ENCODE data around the gene NRN1L. TPM values are rescaled to one million over a fixed set of nuclear protein-coding genes. Genes with fewer than 3 reads are reported as not detected.
A peak's percentile ranks its signal among the peaks of the same experiment; 100 is the strongest.

NRN1L gene
- total RNA-seq, 1 experiment from 2014 or later: not detected

DNA sequence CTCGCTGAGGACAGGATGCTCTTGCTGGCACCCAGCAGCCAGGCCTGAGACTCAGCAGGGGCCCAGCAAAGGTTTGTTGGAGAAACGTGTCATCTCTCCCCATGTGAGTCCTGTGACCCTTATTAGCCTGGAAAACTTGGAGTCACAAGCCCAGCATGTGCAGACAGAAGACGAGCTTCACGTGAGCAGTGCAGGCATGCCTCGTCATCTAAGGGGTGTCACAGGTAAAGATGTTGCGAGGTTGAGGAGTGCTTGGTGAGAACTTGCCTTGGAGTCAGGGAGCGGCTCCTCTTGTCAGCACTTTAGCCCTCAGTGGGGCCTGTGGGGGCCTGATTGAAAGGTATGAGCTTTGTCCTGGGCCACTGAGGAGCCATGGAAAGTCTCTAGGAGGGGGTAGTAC is 49.1 kb downstream of the NRN1L start:
- Histone ChIP-seq H3F3A (ENCODE audit: insufficient read depth, low read depth) (peaks cover 9% of the 10 kb centered on the region; the same call in 1 of the 2 replicates), H3K27me3 (ENCODE audit: insufficient read depth, low read depth) (no peaks in the 10 kb centered on the region), H3K4me3 (no peak overlapping the region), H3K4me2 (no peak overlapping the region), H3K9me2 (ENCODE audit: insufficient read depth) (no peaks in the 10 kb centered on the region), H3K9me3 (ENCODE audit: insufficient read depth, low read depth) (no peaks in the 10 kb centered on the region), H2AFZ (no peak overlapping the region), H4K20me1 (ENCODE audit: insufficient read depth) (peaks cover 1% of the 10 kb centered on the region; the same call in 1 of the 2 replicates), H3K27ac (no peak overlapping the region), H3K4me1 (replicated peaks; ENCODE audit: insufficient read depth) (peaks cover 6% of the 10 kb centered on the region; the same call in 1 of the 2 replicates), H3K36me3 (ENCODE audit: low read depth) (no peaks in the 10 kb centered on the region), H3K79me2 (ENCODE audit: low read depth) (peaks cover 18% of the 10 kb centered on the region)
- ChIA-PET CTCF (no interaction called here), POLR2A (ENCODE audit: unreplicated experiment) (no interaction called here)
- intact Hi-C loops (cut with micrococcal nuclease; ENCODE audit: unreplicated experiment): no loop called here
- no TSS peak for BruUV-seq (replicated peaks)
- TF ChIP-seq EZH2 (IDR thresholded peaks at IDR 0.05; ENCODE audit: low read depth): no peak
- TF ChIP-seq, protein P1, sequence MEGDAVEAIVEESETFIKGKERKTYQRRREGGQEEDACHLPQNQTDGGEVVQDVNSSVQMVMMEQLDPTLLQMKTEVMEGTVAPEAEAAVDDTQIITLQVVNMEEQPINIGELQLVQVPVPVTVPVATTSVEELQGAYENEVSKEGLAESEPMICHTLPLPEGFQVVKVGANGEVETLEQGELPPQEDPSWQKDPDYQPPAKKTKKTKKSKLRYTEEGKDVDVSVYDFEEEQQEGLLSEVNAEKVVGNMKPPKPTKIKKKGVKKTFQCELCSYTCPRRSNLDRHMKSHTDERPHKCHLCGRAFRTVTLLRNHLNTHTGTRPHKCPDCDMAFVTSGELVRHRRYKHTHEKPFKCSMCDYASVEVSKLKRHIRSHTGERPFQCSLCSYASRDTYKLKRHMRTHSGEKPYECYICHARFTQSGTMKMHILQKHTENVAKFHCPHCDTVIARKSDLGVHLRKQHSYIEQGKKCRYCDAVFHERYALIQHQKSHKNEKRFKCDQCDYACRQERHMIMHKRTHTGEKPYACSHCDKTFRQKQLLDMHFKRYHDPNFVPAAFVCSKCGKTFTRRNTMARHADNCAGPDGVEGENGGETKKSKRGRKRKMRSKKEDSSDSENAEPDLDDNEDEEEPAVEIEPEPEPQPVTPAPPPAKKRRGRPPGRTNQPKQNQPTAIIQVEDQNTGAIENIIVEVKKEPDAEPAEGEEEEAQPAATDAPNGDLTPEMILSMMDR (conservative IDR thresholded peaks at IDR 0.05): no peak
- DNase-seq: no peak

DNA sequence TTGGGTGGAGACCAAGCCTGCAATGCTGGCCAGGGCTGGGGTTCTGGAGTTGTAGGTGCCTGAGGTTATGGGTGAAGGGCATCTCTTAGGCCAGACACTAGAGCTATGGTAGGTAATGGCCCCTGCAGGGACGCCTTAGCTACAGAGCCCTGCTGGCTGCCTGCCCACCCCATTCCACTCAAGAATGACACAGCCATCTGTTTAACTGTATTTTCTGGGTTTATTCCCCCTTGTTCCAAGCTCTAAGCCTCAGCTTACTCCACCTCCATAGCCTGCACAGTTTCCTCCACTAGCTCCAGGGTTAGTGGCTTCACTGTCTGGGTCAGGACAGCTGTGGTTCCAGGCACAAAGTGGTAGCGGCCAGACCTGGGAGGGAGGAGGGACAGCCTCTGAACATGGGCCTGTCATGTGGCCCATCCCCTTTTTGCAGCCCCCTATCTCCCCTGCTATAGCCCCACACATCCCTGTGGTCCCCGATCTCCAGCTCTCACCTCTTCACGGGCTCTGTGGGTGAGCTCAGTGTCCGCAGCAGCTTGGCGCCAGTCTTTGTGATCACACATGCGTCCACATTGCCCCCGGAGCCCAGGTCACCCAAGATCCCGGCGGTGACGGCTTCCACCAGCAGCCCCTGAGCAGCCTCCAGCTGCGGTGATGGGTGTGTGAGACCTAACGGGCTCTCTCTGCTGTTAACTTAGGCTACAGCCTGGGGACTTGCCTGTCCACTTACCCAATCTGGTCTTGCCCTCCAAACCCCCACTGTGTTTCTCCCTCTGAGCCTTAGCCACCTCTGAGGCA is 49.8 kb downstream of the NRN1L start:
- Histone ChIP-seq H3K4me1 (replicated peaks; ENCODE audit: insufficient read depth) (peaks cover 6% of the 10 kb centered on the region; the same call in 1 of the 2 replicates), H3K27me3 (ENCODE audit: insufficient read depth, low read depth) (no peaks in the 10 kb centered on the region), H3K4me2 (peak overlapping the region; percentile 91), H3K79me2 (ENCODE audit: low read depth) (peaks cover 18% of the 10 kb centered on the region), H2AFZ (no peak overlapping the region), H3K9me3 (ENCODE audit: insufficient read depth, low read depth) (no peaks in the 10 kb centered on the region), H4K20me1 (ENCODE audit: insufficient read depth) (no peaks in the 10 kb centered on the region), H3K27ac (no peak overlapping the region), H3K4me3 (peak overlapping the region; percentile 88; the same call in 1 of the 2 replicates), H3K9me2 (ENCODE audit: insufficient read depth) (no peaks in the 10 kb centered on the region), H3K36me3 (ENCODE audit: low read depth) (no peaks in the 10 kb centered on the region), H3F3A (ENCODE audit: insufficient read depth, low read depth) (peaks cover 12% of the 10 kb centered on the region; the same call in 1 of the 2 replicates)
- POLR2A ChIA-PET (ENCODE audit: unreplicated experiment): no interaction called here
- TF ChIP-seq EZH2 (IDR thresholded peaks at IDR 0.05; ENCODE audit: low read depth): no peak
- TF ChIP-seq, protein P1 (conservative IDR thresholded peaks at IDR 0.05): no peak
- BruUV-seq (replicated peaks): no TSS peak
- CTCF ChIA-PET: interaction anchor here (0.5 to 0.6 kb wide), 3 partner anchors 45 to 421 kb away, joined by 3 to 7 read pairs (median 5); no protein-coding TSS in a partner anchor
- intact Hi-C loops (cut with micrococcal nuclease; ENCODE audit: unreplicated experiment): loop anchor here (5.0 kb wide), 1 partner anchor 298 kb away; no protein-coding TSS in a partner anchor
- DNase-seq: no peak

DNA sequence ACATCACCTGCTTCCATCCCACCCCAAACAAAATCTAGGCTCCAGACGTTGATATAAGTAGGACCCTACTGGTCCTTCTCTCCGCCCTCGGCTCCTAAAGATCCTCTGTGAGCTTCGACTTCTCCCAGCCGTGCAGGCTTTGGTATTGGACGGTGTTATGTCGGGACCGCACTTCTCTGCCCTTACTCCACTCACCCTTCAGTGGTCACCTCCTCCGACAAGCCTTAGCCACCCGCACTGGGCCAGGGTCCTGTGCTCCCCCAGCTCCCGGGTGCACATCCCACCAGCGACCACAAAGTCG is 50.4 kb downstream of the NRN1L start:
- Histone ChIP-seq H3K27me3 (ENCODE audit: insufficient read depth, low read depth) (no peaks in the 10 kb centered on the region), H3K79me2 (ENCODE audit: low read depth) (peaks cover 18% of the 10 kb centered on the region), H3K36me3 (ENCODE audit: low read depth) (no peaks in the 10 kb centered on the region), H3K9me3 (ENCODE audit: insufficient read depth, low read depth) (no peaks in the 10 kb centered on the region), H3F3A (ENCODE audit: insufficient read depth, low read depth) (peaks cover 12% of the 10 kb centered on the region; the same call in 1 of the 2 replicates), H3K4me1 (replicated peaks; ENCODE audit: insufficient read depth) (peaks cover 6% of the 10 kb centered on the region; the same call in 1 of the 2 replicates), H4K20me1 (ENCODE audit: insufficient read depth) (no peaks in the 10 kb centered on the region), H3K27ac (no peak overlapping the region), H3K4me3 (peak overlapping the region; percentile 88; the same call in 1 of the 2 replicates), H2AFZ (peak overlapping the region; percentile 42), H3K9me2 (ENCODE audit: insufficient read depth) (no peaks in the 10 kb centered on the region), H3K4me2 (peak overlapping the region; percentile 91)
- ChIA-PET POLR2A (ENCODE audit: unreplicated experiment) (interaction anchor here (0.7 kb wide), 2 partner anchors 38 to 247 kb away, joined by 3 to 5 read pairs; no protein-coding TSS in a partner anchor), CTCF (interaction anchor here (0.6 to 1.4 kb wide), 2 partner anchors 31 to 106 kb away, joined by 3 read pairs; no protein-coding TSS in a partner anchor)
- DNase-seq: no peak
- BruUV-seq (replicated peaks): no TSS peak
- TF ChIP-seq EZH2 (IDR thresholded peaks at IDR 0.05; ENCODE audit: low read depth): no peak
- TF ChIP-seq, protein P1 (conservative IDR thresholded peaks at IDR 0.05): no peak
- intact Hi-C loops (cut with micrococcal nuclease; ENCODE audit: unreplicated experiment): loop anchor here (5.0 kb wide), 1 partner anchor 297 kb away; no protein-coding TSS in a partner anchor

Measured in PC-9 (cell line).